22Rv1 (cell line): Measurements from ENCODE around the gene SNAPC5.
"Not testable (repeated sequence)": the region's sequence is repeated elsewhere in the genome, so short reads cannot be mapped to it uniquely, and the experiment has no call there.

Source experiments
- H3K27ac ChIP-seq: fragments of 450-650 bp; 2 replicates; pipeline ENCODE4 v1.5.1; 2017
- ZFX ChIP-seq: fragments of 450-650 bp; IDR thresholded peaks from 2 replicates; pipeline ENCODE4 v1.6.1; 2017; ENCODE audit warnings: antibody characterized with exemption, borderline replicate concordance
- TF ChIP-seq, protein P1 (sequence below): fragments of 450-650 bp; IDR thresholded peaks from 2 replicates; pipeline ENCODE4 v1.5.1; 2017; ENCODE audit warnings: mild to moderate bottlenecking

SNAPC5 gene

DNA sequence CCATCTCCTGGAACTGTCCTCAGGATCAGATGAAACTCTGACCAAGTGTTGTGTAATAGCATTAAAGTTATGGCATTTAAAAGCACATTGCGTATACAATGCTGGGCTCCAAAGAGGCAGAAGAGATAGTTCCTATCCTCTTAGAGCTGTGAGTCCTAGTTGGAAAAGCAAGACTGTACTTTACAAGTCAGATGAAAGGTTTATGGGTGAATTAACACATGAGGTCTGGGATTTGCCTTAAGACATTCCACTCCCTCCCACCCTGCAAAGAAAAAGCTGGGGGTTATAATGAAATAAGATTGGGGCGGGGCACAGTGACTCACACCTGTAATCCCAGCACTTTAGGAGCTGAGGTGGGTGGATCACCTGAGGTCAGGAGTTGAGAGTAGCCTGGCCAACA, 35.6 kb downstream of the SNAPC5 start:
- no peak for TF ChIP-seq ZFX
- TF ChIP-seq, protein P1, sequence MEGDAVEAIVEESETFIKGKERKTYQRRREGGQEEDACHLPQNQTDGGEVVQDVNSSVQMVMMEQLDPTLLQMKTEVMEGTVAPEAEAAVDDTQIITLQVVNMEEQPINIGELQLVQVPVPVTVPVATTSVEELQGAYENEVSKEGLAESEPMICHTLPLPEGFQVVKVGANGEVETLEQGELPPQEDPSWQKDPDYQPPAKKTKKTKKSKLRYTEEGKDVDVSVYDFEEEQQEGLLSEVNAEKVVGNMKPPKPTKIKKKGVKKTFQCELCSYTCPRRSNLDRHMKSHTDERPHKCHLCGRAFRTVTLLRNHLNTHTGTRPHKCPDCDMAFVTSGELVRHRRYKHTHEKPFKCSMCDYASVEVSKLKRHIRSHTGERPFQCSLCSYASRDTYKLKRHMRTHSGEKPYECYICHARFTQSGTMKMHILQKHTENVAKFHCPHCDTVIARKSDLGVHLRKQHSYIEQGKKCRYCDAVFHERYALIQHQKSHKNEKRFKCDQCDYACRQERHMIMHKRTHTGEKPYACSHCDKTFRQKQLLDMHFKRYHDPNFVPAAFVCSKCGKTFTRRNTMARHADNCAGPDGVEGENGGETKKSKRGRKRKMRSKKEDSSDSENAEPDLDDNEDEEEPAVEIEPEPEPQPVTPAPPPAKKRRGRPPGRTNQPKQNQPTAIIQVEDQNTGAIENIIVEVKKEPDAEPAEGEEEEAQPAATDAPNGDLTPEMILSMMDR = no peak
- H3K27ac ChIP-seq = no peak overlapping the region

DNA sequence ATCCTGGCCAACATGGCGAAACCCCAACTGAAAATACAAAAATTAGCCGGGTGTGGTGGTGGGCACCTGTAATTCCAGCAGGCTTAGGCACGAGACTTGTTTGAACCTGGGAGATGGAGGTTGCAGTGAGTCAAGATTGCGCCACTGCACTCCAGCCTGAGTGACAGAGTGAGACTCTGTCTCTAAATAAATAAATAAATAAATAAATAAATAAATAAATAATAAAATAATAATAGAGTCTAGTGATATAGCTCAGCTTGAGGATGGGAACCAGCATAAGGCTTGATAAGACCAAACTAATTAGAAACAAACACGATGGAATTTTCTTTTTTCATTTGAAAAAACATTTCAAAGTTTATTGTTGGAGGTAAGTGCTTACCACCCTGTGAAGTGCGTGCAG, 36.3 kb downstream of the SNAPC5 start:
- H3K27ac ChIP-seq = not testable (repeated sequence)

DNA sequence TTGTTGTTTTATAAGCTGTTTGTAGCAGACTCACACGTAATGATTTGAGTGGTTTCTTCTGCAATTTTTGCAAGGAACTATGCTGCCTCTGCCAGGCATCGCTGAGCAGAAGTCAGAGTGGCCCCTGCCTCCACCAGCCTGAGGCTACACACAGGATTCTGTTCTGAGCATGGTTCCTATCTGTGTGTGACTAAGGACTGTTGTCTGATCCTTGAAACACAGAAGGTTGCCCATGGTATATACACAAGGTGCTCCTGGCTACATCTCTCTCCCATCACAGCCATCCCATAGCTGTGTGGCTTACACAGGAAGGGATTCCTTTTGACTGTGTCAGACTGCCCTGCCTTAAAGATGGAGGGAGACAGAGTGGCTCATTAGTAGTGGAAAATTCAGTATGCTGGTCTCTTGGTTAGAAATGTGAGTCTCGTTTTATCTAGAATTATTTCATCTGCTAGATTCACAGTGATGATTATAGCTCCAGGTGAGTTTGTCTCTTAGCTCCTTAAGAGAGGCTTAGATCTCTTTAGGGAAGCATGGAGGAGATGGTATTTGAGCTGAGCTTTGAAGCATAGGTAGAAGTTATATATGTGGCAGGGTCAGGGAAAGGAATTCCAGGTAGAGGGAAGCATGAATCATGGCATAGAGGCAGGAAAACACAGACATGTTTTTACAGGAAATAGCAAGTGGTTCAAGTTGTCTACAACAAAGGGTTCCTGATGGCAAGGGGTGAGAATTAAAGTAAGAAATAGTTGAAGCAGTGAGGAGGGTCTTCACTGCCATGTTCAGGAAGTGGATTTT, 37.5 kb downstream of the SNAPC5 start:
- TF ChIP-seq, protein P1 = no peak
- no peak for TF ChIP-seq ZFX

DNA sequence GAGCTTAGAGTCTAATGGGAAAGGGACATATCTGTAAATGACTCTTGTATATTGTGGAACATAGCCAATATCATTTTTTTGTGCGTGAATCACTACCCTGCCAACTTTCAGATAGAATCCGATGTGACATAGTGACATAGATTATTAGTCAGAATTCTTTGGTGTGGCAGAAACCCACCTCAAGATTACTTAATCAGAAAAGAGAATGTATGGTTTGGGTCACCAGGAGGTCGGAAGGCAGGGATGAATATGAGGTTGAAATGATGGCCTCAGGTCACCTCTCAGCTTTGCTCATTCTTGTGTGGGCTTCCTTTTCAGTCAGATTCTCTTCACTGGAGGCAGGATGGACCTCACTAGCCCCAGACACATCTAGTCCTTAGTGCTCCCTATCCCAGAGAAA, 41.4 kb downstream of the SNAPC5 start:
- TF ChIP-seq ZFX = no peak
- TF ChIP-seq, protein P1 = no peak
- H3K27ac ChIP-seq = no peak overlapping the region

More for the DNA sequence above, 37.5 kb downstream of the SNAPC5 start:
- H3K27ac ChIP-seq = no peak overlapping the region

DNA sequence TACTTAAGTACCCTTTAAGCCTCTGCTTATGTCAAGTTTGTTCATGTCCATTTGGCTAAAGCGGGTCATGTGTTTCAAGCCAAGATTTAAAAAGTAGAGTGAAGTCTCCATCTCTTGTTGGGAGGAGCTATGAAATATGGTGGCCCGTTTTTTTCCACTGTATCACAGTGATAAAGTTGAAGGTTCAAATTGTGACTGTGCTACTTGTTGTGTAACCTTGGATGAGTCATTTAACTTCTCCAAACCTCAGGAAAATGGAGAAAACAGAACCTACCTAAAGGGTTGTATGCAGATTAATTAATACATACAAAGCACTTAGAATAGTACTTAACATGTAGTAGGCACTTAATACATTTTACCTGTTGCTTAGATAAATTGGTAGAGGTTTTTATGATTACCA, 43.4 kb downstream of the SNAPC5 start:
- no peak overlapping the region for H3K27ac ChIP-seq
- TF ChIP-seq, protein P1 = no peak
- no peak for TF ChIP-seq ZFX

DNA sequence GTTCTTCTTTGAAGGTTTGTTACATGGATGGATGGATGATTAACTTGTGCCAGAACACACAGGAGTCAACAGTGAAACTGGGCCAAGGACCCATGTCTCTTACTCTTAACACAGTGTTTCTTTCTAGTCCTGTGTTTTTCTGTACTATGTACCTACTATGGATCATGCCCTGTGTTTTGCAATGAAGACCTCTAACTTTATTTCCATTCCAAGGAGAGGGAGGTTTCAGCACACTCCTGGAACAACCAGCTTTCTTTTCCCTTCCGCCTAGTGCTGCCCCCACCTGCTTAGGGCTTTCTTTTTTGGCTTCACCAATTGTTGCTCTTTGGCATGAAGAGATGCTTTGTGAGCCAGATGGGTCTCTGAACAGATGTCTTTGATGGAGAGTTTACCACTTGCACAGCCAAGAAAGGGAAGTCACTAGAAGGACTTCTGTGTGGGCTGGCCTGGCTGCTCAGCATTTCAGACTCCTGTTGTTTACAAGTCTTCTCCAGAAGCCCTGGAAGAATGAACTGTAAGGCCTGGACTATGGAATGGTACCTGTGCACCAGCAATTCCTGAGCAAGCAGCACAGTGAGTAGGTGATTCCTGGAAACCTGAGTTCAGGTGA, 44.5 kb downstream of the SNAPC5 start:
- no peak for TF ChIP-seq ZFX
- TF ChIP-seq, protein P1 = no peak
- H3K27ac ChIP-seq = no peak overlapping the region

DNA sequence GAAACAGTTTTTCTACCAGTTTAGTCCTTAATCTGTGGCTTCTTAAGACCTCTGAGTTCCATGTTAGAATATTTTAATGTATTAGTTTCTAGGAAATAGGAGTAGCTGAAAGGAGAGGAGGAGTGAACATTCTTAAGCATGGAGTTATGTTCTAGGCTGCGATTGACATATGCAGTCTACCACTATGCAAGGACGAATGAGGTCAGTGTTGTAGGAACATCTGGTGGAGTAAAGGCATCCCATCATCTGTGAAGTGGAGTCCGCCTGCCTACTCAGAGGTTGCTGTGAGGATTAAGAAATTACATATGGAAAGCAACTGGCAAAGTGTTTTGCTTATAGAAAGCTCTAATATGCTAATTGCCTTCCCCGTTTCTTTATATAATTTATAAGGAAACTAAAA, 45.1 kb downstream of the SNAPC5 start:
- H3K27ac ChIP-seq = no peak overlapping the region

More for the DNA sequence above, 45.1 kb downstream of the SNAPC5 start:
- TF ChIP-seq, protein P1 = no peak
- TF ChIP-seq ZFX = no peak
